Stimulated activated memory B cell treated with anti-CD40 and anti-IgM and Interleukin-4, amounts not matched to agents 10 μg/mL and 1 μg/mL and 100 μg/mL, for 72 hours (primary cell): Measurements from ENCODE around the gene EVA1B.

ENCODE experiments used
- ATAC-seq: fragments of 150-1000 bp; cut with Tn5 transposase; 2 replicates; pipeline ENCODE4 v1.10.0; 2021
- H3K27ac Mint-ChIP-seq: one replicate; pipeline ENCODE4 v1.8.0; 2022; ENCODE audit warnings: mild to moderate bottlenecking, mixed read lengths
- H3K27me3 Mint-ChIP-seq: one replicate; pipeline ENCODE4 v1.8.0; 2022; ENCODE audit warnings: mixed read lengths
- H3K36me3 Mint-ChIP-seq: one replicate; pipeline ENCODE4 v1.8.0; 2022; ENCODE audit warnings: mixed read lengths
- H3K4me1 Mint-ChIP-seq: one replicate; pipeline ENCODE4 v1.8.0; 2022; ENCODE audit warnings: mixed read lengths
- H3K4me3 Mint-ChIP-seq: one replicate; pipeline ENCODE4 v1.8.0; 2022; ENCODE audit warnings: mild to moderate bottlenecking, moderate library complexity, mixed read lengths
- H3K9me3 Mint-ChIP-seq: one replicate; pipeline ENCODE4 v1.8.0; 2022; ENCODE audit warnings: mixed read lengths

EVA1B gene

GRCh38 chr1:36352125-36352909, 28.9 kb upstream of the EVA1B start:
- no peaks in the 10 kb centered on the region for H3K9me3 Mint-ChIP-seq
- H3K4me3 Mint-ChIP-seq = no peak overlapping the region
- peaks cover 71% of the 10 kb centered on the region for H3K36me3 Mint-ChIP-seq
- H3K4me1 Mint-ChIP-seq = peaks cover 20% of the 10 kb centered on the region
- ATAC-seq = no peak
- no peak overlapping the region for H3K27ac Mint-ChIP-seq
- H3K27me3 Mint-ChIP-seq = no peaks in the 10 kb centered on the region

- H3K4me3 Mint-ChIP-seq = no peak overlapping the region
- H3K27ac Mint-ChIP-seq = peak overlapping the region; percentile 27
- no peak for ATAC-seq
- H3K27me3 Mint-ChIP-seq = no peaks in the 10 kb centered on the region
- peaks cover 71% of the 10 kb centered on the region for H3K36me3 Mint-ChIP-seq
- H3K4me1 Mint-ChIP-seq = peaks cover 20% of the 10 kb centered on the region
- no peaks in the 10 kb centered on the region for H3K9me3 Mint-ChIP-seq
These were observed 28.0 kb upstream of the EVA1B start for GRCh38 chr1:36351227-36351977.

- H3K9me3 Mint-ChIP-seq = no peaks in the 10 kb centered on the region
- H3K36me3 Mint-ChIP-seq = peaks cover 68% of the 10 kb centered on the region
- H3K4me3 Mint-ChIP-seq = no peak overlapping the region
- H3K27ac Mint-ChIP-seq = peak overlapping the region; percentile 27
- no peaks in the 10 kb centered on the region for H3K27me3 Mint-ChIP-seq
- ATAC-seq = peak; percentile 54
- peaks cover 20% of the 10 kb centered on the region for H3K4me1 Mint-ChIP-seq
These were observed 27.3 kb upstream of the EVA1B start for GRCh38 chr1:36350659-36351226.

GRCh38 chr1:36349839-36350238, 26.4 kb upstream of the EVA1B start:
- peaks cover 20% of the 10 kb centered on the region for H3K4me1 Mint-ChIP-seq
- H3K4me3 Mint-ChIP-seq = no peak overlapping the region
- ATAC-seq = no peak
- H3K27ac Mint-ChIP-seq = no peak overlapping the region
- H3K36me3 Mint-ChIP-seq = peaks cover 68% of the 10 kb centered on the region
- H3K9me3 Mint-ChIP-seq = no peaks in the 10 kb centered on the region
- no peaks in the 10 kb centered on the region for H3K27me3 Mint-ChIP-seq

- peak; percentile 92 for ATAC-seq
- H3K4me1 Mint-ChIP-seq = peaks cover 20% of the 10 kb centered on the region
- H3K9me3 Mint-ChIP-seq = no peaks in the 10 kb centered on the region
- H3K27me3 Mint-ChIP-seq = no peaks in the 10 kb centered on the region
- H3K4me3 Mint-ChIP-seq = no peak overlapping the region
- H3K27ac Mint-ChIP-seq = no peak overlapping the region
- H3K36me3 Mint-ChIP-seq = peaks cover 68% of the 10 kb centered on the region
These were observed 25.8 kb upstream of the EVA1B start for GRCh38 chr1:36349241-36349671.

- ATAC-seq = no peak
- H3K27me3 Mint-ChIP-seq = no peaks in the 10 kb centered on the region
- peaks cover 20% of the 10 kb centered on the region for H3K4me1 Mint-ChIP-seq
- peaks cover 60% of the 10 kb centered on the region for H3K36me3 Mint-ChIP-seq
- H3K4me3 Mint-ChIP-seq = no peak overlapping the region
- no peak overlapping the region for H3K27ac Mint-ChIP-seq
- H3K9me3 Mint-ChIP-seq = no peaks in the 10 kb centered on the region
These were observed 23.4 kb upstream of the EVA1B start for GRCh38 chr1:36346741-36347370.

GRCh38 chr1:36345353-36345752, 21.9 kb upstream of the EVA1B start:
- Mint-ChIP-seq H3K27ac (no peak overlapping the region), H3K4me3 (no peak overlapping the region), H3K9me3 (no peaks in the 10 kb centered on the region), H3K4me1 (peaks cover 16% of the 10 kb centered on the region), H3K27me3 (no peaks in the 10 kb centered on the region), H3K36me3 (peaks cover 60% of the 10 kb centered on the region)
- ATAC-seq = no peak

GRCh38 chr1:36344395-36344680, 20.9 kb upstream of the EVA1B start:
- Mint-ChIP-seq H3K4me1 (peaks cover 13% of the 10 kb centered on the region), H3K36me3 (peaks cover 63% of the 10 kb centered on the region), H3K27me3 (no peaks in the 10 kb centered on the region), H3K27ac (no peak overlapping the region), H3K4me3 (no peak overlapping the region), H3K9me3 (no peaks in the 10 kb centered on the region)
- no peak for ATAC-seq

- H3K27me3 Mint-ChIP-seq = no peaks in the 10 kb centered on the region
- no peak overlapping the region for H3K27ac Mint-ChIP-seq
- H3K9me3 Mint-ChIP-seq = no peaks in the 10 kb centered on the region
- H3K4me3 Mint-ChIP-seq = no peak overlapping the region
- H3K36me3 Mint-ChIP-seq = peaks cover 68% of the 10 kb centered on the region
- ATAC-seq = no peak
- peaks cover 13% of the 10 kb centered on the region for H3K4me1 Mint-ChIP-seq
These were observed 20.4 kb upstream of the EVA1B start for GRCh38 chr1:36343651-36344394.

- peaks cover 7% of the 10 kb centered on the region for H3K4me1 Mint-ChIP-seq
- H3K27ac Mint-ChIP-seq = no peak overlapping the region
- H3K27me3 Mint-ChIP-seq = no peaks in the 10 kb centered on the region
- H3K36me3 Mint-ChIP-seq = peaks cover 56% of the 10 kb centered on the region
- no peaks in the 10 kb centered on the region for H3K9me3 Mint-ChIP-seq
- peak; percentile 71 for ATAC-seq
- H3K4me3 Mint-ChIP-seq = no peak overlapping the region
These were observed 19.2 kb upstream of the EVA1B start for GRCh38 chr1:36342426-36343185.

GRCh38 chr1:36341626-36342320, 18.3 kb upstream of the EVA1B start:
- no peak for ATAC-seq
- Mint-ChIP-seq H3K4me3 (no peak overlapping the region), H3K27me3 (no peaks in the 10 kb centered on the region), H3K4me1 (peaks cover 7% of the 10 kb centered on the region), H3K36me3 (peaks cover 49% of the 10 kb centered on the region), H3K27ac (no peak overlapping the region), H3K9me3 (no peaks in the 10 kb centered on the region)

- no peak overlapping the region for H3K4me3 Mint-ChIP-seq
- no peaks in the 10 kb centered on the region for H3K27me3 Mint-ChIP-seq
- H3K4me1 Mint-ChIP-seq = peaks cover 7% of the 10 kb centered on the region
- no peaks in the 10 kb centered on the region for H3K9me3 Mint-ChIP-seq
- H3K27ac Mint-ChIP-seq = no peak overlapping the region
- H3K36me3 Mint-ChIP-seq = peaks cover 36% of the 10 kb centered on the region
- no peak for ATAC-seq
These were observed 16.2 kb upstream of the EVA1B start for GRCh38 chr1:36339615-36340014.

GRCh38 chr1:36339215-36339614, 15.8 kb upstream of the EVA1B start:
- no peak overlapping the region for H3K4me3 Mint-ChIP-seq
- no peaks in the 10 kb centered on the region for H3K9me3 Mint-ChIP-seq
- H3K27ac Mint-ChIP-seq = no peak overlapping the region
- H3K4me1 Mint-ChIP-seq = peaks cover 7% of the 10 kb centered on the region
- H3K36me3 Mint-ChIP-seq = peaks cover 32% of the 10 kb centered on the region
- H3K27me3 Mint-ChIP-seq = no peaks in the 10 kb centered on the region
- ATAC-seq = no peak

- Mint-ChIP-seq H3K27ac (no peak overlapping the region), H3K9me3 (no peaks in the 10 kb centered on the region), H3K36me3 (peaks cover 24% of the 10 kb centered on the region), H3K4me1 (peaks cover 7% of the 10 kb centered on the region), H3K4me3 (no peak overlapping the region), H3K27me3 (no peaks in the 10 kb centered on the region)
- ATAC-seq = no peak
These were observed 14.4 kb upstream of the EVA1B start for GRCh38 chr1:36337830-36338229.
